Uterus (tissue), 4 donors: ENCODE results near the gene TMEM242. TPM values are rescaled to one million over a fixed set of nuclear protein-coding genes. Genes with fewer than 3 reads are reported as not detected.

Experiments used
- DNase-seq, 2 donors: peaks; one replicate each; pipeline ENCODE4 v3.0.0-alpha.2; 2019 to 2020
- H3K27ac ChIP-seq, 2 donors: fragments of 200-600 bp; sonication (generic); 1 replicate in 1 of 2; 2 replicates in 1 of 2; pipeline ENCODE4 v1.5.1; 2016 to 2018
- H3K27me3 ChIP-seq, 2 donors: fragments of 200-600 bp; sonication (generic); one replicate each; pipeline ENCODE4 v1.5.1; 2018 to 2019; ENCODE audit warnings: control low read depth in 1 of 2
- H3K36me3 ChIP-seq, 2 donors: fragments of 200-600 bp; sonication (generic); one replicate each; pipeline ENCODE4 v1.5.1; 2019; ENCODE audit warnings: control low read depth in 1 of 2
- H3K4me1 ChIP-seq, 2 donors: fragments of 200-600 bp; sonication (generic); one replicate each; pipeline ENCODE4 v1.5.1; 2018 to 2019; ENCODE audit warnings: control low read depth in 1 of 2
- H3K4me3 ChIP-seq, 2 donors: fragments of 200-600 bp; sonication (generic); 1 replicate in 1 of 2; 2 replicates in 1 of 2; pipeline ENCODE4 v1.5.1; 2018 to 2019; ENCODE audit warnings: mild to moderate bottlenecking in 1 of 2
- H3K9me3 ChIP-seq, 2 donors: fragments of 200-600 bp; sonication (generic); one replicate each; pipeline ENCODE4 v1.5.1; 2019; ENCODE audit warnings: control low read depth in 1 of 2
- POLR2A ChIP-seq, 2 donors: fragments of 450-650 bp; IDR thresholded peaks; one replicate each; pipeline ENCODE4 v1.6.1; 2016; ENCODE audit warnings: antibody characterized with exemption in 2 of 2, mild to moderate bottlenecking in 1 of 2, moderate library complexity in 1 of 2
- intact Hi-C: fragments of 100-400 bp; cut with DNase I; formaldehyde crosslinking; loops from one replicate; pipeline ENCODE4 v1.15.1; 2023; ENCODE audit warnings: low total_unique reads
- total RNA-seq, 4 donors: library from RNA; depleted of rRNA in 3 of 4; stranded (reverse); fragments of >200 nt in 3 of 4; gene quantifications; one replicate each; pipeline versions ENCODE4 v1.1.0 to v1.2.4, GENCODE V29; 2014 to 2023
- TF ChIP-seq, protein P1 (sequence below), 4 experiments: fragments of 200-600 bp in 2 of 4; fragments of 450-650 bp in 2 of 4; sonication (generic) in 2 of 4; IDR thresholded peaks; one replicate each; pipeline ENCODE4 v1.5.1; 2016 to 2019; ENCODE audit warnings: antibody characterized with exemption in 4 of 4, mild to moderate bottlenecking in 2 of 4, moderate library complexity in 1 of 4
- donor health status: DM: yes; HTN: yes; CAD: no.

TMEM242 gene
- total RNA-seq, 4 donors from 2014 or later: 3.3 to 14.2 (median 11.8) TPM

DNA sequence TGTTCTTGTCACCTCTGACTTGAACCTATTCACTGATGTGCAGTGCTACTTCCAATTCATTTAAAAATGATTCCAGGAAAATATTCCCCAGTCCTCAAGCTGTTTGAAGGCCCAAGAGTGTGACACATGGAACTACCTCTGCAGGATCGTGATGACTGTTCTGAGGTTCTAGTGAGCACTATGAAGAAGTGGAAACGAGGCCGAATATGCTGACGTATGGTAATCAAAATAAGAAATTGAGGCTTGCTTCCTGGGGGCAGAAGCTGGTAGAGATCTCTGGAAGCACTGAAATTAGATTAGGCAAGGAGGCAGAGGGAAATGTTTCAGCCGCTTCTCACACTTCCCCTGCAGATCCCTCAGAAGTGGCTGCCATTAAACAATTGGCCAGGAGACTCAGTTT lies 15.7 kb downstream of the TMEM242 start:
- Histone ChIP-seq H3K9me3 (no peaks in the 10 kb centered on the region), H3K4me1 (peaks cover 0 to 7% of the 10 kb centered on the region in 2 donors), H3K27ac (no peak overlapping the region), H3K36me3 (no peaks in the 10 kb centered on the region), H3K27me3 (no peaks in the 10 kb centered on the region), H3K4me3 (no peak overlapping the region)
- no peak for TF ChIP-seq POLR2A (IDR thresholded peaks at IDR 0.05)
- TF ChIP-seq, protein P1, sequence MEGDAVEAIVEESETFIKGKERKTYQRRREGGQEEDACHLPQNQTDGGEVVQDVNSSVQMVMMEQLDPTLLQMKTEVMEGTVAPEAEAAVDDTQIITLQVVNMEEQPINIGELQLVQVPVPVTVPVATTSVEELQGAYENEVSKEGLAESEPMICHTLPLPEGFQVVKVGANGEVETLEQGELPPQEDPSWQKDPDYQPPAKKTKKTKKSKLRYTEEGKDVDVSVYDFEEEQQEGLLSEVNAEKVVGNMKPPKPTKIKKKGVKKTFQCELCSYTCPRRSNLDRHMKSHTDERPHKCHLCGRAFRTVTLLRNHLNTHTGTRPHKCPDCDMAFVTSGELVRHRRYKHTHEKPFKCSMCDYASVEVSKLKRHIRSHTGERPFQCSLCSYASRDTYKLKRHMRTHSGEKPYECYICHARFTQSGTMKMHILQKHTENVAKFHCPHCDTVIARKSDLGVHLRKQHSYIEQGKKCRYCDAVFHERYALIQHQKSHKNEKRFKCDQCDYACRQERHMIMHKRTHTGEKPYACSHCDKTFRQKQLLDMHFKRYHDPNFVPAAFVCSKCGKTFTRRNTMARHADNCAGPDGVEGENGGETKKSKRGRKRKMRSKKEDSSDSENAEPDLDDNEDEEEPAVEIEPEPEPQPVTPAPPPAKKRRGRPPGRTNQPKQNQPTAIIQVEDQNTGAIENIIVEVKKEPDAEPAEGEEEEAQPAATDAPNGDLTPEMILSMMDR (IDR thresholded peaks at IDR 0.05): no peak
- no peak for DNase-seq
- intact Hi-C loops: no loop called here

DNA sequence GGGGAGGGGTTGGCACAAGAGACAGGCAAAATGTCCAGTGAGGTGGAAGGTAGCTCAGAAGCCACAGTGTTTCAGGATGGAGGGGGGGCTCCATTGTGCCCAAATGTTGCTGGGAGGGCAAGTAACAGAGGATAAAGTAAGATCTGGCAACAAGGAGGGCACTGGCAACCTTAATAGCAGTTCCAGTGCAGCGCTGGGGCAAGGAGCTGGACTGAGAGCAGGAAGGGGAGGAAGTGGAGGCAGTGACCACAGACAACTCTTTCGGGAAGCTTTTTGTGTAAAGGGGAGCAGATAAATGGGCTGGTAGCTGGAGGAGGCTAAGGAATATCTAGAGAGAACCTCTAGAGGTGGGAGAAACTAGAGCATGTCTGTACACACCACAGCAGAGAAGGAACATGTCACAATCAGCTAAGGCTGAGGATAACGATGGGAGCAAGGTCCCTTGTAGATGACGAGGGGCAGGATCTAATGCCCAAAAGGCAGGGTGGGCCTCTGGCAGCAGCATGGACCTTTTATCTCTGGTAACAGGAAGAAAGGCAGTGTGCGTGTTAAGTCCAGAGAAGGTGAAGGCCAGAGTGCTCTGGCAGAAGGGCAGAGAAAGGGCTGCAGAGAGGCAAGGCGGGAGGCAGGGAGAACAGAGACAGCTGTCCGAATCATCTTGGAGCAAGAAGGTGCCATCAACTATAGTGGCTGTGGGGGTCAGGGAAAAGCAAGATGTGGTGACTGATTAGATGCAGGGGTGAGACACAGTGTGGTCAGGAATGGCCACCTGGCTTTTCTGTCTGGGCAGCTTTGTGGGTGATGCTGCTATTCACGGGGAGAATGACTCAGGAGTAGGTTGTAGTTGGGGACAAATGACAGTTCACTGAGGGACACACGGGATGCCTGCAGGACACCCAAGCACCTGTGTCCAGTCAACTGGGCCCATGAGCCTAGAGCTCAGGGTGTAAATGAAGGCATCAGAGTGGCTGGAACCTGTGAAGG lies 17.4 kb downstream of the TMEM242 start:
- Histone ChIP-seq H3K9me3 (no peaks in the 10 kb centered on the region), H3K27me3 (no peaks in the 10 kb centered on the region), H3K4me3 (no peak overlapping the region), H3K27ac (peak overlapping the region; percentile 12 to 41), H3K4me1 (peaks cover 0 to 7% of the 10 kb centered on the region in 2 donors), H3K36me3 (no peaks in the 10 kb centered on the region)
- DNase-seq: no peak
- intact Hi-C loops: no loop called here
- no peak for TF ChIP-seq POLR2A (IDR thresholded peaks at IDR 0.05)
- TF ChIP-seq, protein P1 (IDR thresholded peaks at IDR 0.05): peak in 1 of 4 experiments; percentile 3

DNA sequence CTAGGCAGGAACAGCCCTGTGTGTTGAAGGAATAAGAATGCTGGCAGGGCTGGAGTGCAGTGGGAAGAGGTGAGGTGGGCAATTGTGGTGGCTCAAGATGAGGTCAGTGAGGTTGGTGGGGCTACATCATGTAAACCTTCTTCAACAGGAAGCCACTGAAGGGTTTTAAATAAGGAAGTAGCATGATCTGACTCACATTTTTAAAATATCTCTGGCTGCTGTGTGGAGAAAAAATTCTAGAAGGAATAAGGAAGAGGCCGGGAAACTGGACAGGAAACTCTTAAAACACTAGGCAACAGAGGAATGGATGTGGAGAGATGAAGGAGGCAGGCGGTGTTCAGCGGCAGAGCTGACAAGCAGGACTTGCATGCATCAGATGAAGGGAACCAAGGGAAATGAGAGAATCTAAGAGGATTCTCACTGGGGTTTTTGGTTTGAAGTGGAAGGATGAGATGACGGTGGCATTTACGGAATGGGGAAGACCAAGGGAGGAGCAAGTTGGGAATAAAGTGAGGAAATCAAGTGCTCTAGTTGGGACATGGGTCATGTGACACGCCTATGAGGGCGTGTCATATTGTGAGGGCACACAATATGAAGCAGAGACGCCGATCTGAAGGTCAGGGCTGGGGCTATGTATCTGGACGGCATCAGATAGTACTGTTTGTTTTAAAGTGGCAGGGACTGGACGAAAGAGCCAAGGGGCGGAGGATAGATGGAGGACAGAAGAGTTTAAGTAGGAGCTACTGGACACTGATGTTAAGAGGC lies 18.2 kb downstream of the TMEM242 start:
- Histone ChIP-seq H3K36me3 (no peaks in the 10 kb centered on the region), H3K4me3 (no peak overlapping the region), H3K4me1 (peaks cover 0 to 7% of the 10 kb centered on the region in 2 donors), H3K27me3 (no peaks in the 10 kb centered on the region), H3K9me3 (no peaks in the 10 kb centered on the region), H3K27ac (peak overlapping the region; percentile 12 to 41)
- TF ChIP-seq POLR2A (IDR thresholded peaks at IDR 0.05): no peak
- TF ChIP-seq, protein P1 (IDR thresholded peaks at IDR 0.05): no peak
- intact Hi-C loops: no loop called here
- DNase-seq: no peak

DNA sequence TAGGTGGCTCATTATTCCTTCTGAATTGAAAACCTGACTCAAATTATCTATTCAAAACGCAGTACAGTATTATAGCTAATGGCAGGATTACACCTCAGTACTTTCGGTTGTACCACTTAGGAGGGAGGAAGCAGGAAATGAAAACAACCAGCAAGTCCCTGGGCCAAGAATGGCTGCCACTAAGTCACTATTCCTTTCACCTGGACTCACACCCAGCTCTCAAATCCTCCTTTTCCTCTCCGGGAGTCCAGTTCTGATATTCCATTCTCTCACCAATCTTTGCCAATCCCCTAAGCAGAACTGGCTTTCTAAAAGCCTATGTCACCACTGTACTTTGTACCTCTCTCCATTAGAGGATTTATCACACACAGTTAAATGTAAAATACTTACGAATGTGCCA lies 20.6 kb downstream of the TMEM242 start:
- peaks cover 0 to 7% of the 10 kb centered on the region in 2 donors for H3K4me1 ChIP-seq
- no peaks in the 10 kb centered on the region for H3K9me3 ChIP-seq
- no peak overlapping the region for H3K27ac ChIP-seq
- no peak overlapping the region for H3K4me3 ChIP-seq
- no peak for DNase-seq
- no peaks in the 10 kb centered on the region for H3K27me3 ChIP-seq
- H3K36me3 ChIP-seq: no peaks in the 10 kb centered on the region
- intact Hi-C loops: no loop called here
- TF ChIP-seq, protein P1 (IDR thresholded peaks at IDR 0.05): no peak
- no peak for TF ChIP-seq POLR2A (IDR thresholded peaks at IDR 0.05)
